Panc1 (cell line): ENCODE data around the gene VAV3.

Experiments used
- POLR2AphosphoS5 ChIP-seq: IDR thresholded peaks from 2 replicates; pipeline ENCODE4 v1.6.1; 2012; ENCODE audit warnings: mild to moderate bottlenecking, low read depth, low read length, moderate library complexity
- SIN3A ChIP-seq: IDR thresholded peaks from 2 replicates; pipeline ENCODE4 v1.6.1; 2012; ENCODE audit warnings: low read depth, mild to moderate bottlenecking, low read length, moderate library complexity, borderline replicate concordance; ENCODE audit not compliant: insufficient read depth
- TF ChIP-seq, protein P1 (sequence below): fragments of 450-650 bp; IDR thresholded peaks from 2 replicates; pipeline ENCODE4 v1.5.1; 2017; ENCODE audit warnings: mild to moderate bottlenecking
- TF ChIP-seq, protein P2 (sequence below), 2 experiments: IDR thresholded peaks; 2 replicates each; pipeline ENCODE4 v1.6.1; 2011 to 2012; ENCODE audit warnings: low read depth in 2 of 2, control low read depth in 1 of 2, low read length in 1 of 2, mild to moderate bottlenecking in 1 of 2, moderate library complexity in 1 of 2; ENCODE audit not compliant: insufficient read depth in 1 of 2

DNA sequence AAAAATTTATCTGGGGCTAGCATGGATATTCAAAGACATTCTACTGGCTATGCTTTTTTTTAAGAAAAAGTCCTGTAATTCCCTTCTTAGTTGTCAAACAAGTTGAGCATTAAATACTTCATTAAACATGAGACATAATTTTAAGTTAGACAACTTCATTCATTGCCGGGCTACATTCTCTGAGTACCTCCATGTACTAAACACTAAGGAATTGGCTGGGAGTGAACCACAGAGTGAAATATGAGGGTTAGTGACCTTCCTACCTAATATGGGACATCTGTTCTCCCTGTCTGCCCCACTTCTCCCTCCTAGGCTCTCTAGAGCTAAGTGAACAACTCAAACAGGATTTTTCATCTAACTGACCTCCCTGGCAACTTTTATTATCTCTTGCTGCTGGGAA lies 370.4 kb downstream of the VAV3 start:
- TF ChIP-seq, protein P1, sequence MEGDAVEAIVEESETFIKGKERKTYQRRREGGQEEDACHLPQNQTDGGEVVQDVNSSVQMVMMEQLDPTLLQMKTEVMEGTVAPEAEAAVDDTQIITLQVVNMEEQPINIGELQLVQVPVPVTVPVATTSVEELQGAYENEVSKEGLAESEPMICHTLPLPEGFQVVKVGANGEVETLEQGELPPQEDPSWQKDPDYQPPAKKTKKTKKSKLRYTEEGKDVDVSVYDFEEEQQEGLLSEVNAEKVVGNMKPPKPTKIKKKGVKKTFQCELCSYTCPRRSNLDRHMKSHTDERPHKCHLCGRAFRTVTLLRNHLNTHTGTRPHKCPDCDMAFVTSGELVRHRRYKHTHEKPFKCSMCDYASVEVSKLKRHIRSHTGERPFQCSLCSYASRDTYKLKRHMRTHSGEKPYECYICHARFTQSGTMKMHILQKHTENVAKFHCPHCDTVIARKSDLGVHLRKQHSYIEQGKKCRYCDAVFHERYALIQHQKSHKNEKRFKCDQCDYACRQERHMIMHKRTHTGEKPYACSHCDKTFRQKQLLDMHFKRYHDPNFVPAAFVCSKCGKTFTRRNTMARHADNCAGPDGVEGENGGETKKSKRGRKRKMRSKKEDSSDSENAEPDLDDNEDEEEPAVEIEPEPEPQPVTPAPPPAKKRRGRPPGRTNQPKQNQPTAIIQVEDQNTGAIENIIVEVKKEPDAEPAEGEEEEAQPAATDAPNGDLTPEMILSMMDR, result no peak
- no peak for TF ChIP-seq SIN3A
- TF ChIP-seq, protein P2, sequence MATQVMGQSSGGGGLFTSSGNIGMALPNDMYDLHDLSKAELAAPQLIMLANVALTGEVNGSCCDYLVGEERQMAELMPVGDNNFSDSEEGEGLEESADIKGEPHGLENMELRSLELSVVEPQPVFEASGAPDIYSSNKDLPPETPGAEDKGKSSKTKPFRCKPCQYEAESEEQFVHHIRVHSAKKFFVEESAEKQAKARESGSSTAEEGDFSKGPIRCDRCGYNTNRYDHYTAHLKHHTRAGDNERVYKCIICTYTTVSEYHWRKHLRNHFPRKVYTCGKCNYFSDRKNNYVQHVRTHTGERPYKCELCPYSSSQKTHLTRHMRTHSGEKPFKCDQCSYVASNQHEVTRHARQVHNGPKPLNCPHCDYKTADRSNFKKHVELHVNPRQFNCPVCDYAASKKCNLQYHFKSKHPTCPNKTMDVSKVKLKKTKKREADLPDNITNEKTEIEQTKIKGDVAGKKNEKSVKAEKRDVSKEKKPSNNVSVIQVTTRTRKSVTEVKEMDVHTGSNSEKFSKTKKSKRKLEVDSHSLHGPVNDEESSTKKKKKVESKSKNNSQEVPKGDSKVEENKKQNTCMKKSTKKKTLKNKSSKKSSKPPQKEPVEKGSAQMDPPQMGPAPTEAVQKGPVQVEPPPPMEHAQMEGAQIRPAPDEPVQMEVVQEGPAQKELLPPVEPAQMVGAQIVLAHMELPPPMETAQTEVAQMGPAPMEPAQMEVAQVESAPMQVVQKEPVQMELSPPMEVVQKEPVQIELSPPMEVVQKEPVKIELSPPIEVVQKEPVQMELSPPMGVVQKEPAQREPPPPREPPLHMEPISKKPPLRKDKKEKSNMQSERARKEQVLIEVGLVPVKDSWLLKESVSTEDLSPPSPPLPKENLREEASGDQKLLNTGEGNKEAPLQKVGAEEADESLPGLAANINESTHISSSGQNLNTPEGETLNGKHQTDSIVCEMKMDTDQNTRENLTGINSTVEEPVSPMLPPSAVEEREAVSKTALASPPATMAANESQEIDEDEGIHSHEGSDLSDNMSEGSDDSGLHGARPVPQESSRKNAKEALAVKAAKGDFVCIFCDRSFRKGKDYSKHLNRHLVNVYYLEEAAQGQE (IDR thresholded peaks at IDR 0.05; ENCODE audit: insufficient read depth in 1 of 2, low read depth in 2 of 2, low read length in 1 of 2), result no peak
- no peak for TF ChIP-seq POLR2AphosphoS5
